Neural cell (in vitro differentiated cells): ENCODE data around the gene TTLL5. TPM values are rescaled to one million over a fixed set of nuclear protein-coding genes. Genes with fewer than 3 reads are reported as not detected.

Experiments used
- H2AFZ ChIP-seq: fragments of 200-600, 300-800 bp; sonication (generic), shearing (Covaris generic); 2 replicates; pipeline ENCODE4 v1.6.0; 2014; ENCODE audit warnings: low read depth, mild to moderate bottlenecking, antibody characterized with exemption, low read length, moderate library complexity
- H3F3A ChIP-seq: fragments of 200-600 bp; shearing (Covaris generic); 2 replicates; pipeline ENCODE4 v1.6.1; 2016; ENCODE audit warnings: mild to moderate bottlenecking, moderate library complexity, mixed read lengths, antibody characterized with exemption, low read length; ENCODE audit not compliant: insufficient read depth, poor library complexity, severe bottlenecking
- H3K27ac ChIP-seq: fragments of 200-600, 300-800 bp; sonication (generic), shearing (Covaris generic); 2 replicates; pipeline ENCODE4 v1.5.1; 2014; ENCODE audit warnings: mild to moderate bottlenecking, low read length, moderate library complexity
- H3K27me3 ChIP-seq: fragments of 300-800, 200-600 bp; sonication (generic), shearing (Covaris generic); 2 replicates; pipeline ENCODE4 v1.6.0; 2014; ENCODE audit warnings: mild to moderate bottlenecking, low read depth, low read length, moderate library complexity; ENCODE audit not compliant: insufficient read depth
- H3K36me3 ChIP-seq: fragments of 300-800, 200-600 bp; sonication (generic), shearing (Covaris generic); 2 replicates; pipeline ENCODE4 v1.5.1; 2014; ENCODE audit warnings: mild to moderate bottlenecking, antibody characterized with exemption, low read length, moderate library complexity; ENCODE audit not compliant: insufficient read depth
- H3K4me2 ChIP-seq: fragments of 300-800, 200-600 bp; sonication (generic), shearing (Covaris generic); 2 replicates; pipeline ENCODE4 v1.6.0; 2014; ENCODE audit warnings: mild to moderate bottlenecking, low read length
- H3K4me3 ChIP-seq: fragments of 300-800, 200-600 bp; sonication (generic), shearing (Covaris generic); 2 replicates; pipeline ENCODE4 v1.5.1; 2014; ENCODE audit warnings: mild to moderate bottlenecking, low read length, moderate library complexity
- H3K79me2 ChIP-seq: fragments of 200-600 bp; shearing (Covaris generic); replicated peaks from 2 replicates; pipeline ENCODE4 v1.6.0; 2014; ENCODE audit warnings: mild to moderate bottlenecking, low read length, moderate library complexity; ENCODE audit not compliant: insufficient read depth
- H3K9ac ChIP-seq: fragments of 300-800, 200-600 bp; sonication (generic), shearing (Covaris generic); 2 replicates; pipeline ENCODE4 v1.6.1; 2016; ENCODE audit warnings: mild to moderate bottlenecking, low read length, mixed read lengths
- H3K9me2 ChIP-seq: fragments of 200-600 bp; shearing (Covaris generic); 2 replicates; pipeline ENCODE4 v1.6.1; 2016; ENCODE audit warnings: mild to moderate bottlenecking, low read length, mixed read lengths; ENCODE audit not compliant: insufficient read depth
- H3K9me3 ChIP-seq: fragments of 200-600, 300-800 bp; sonication (generic), shearing (Covaris generic); 2 replicates; pipeline ENCODE4 v1.6.1; 2016; ENCODE audit warnings: mild to moderate bottlenecking, mixed run types, low read length, moderate library complexity, mixed read lengths
- H4K20me1 ChIP-seq: fragments of 200-600 bp; shearing (Covaris generic); 2 replicates; pipeline ENCODE4 v1.6.1; 2016; ENCODE audit warnings: mild to moderate bottlenecking, mixed run types; ENCODE audit not compliant: insufficient read depth
- EP300 ChIP-seq: fragments of 450-650 bp; conservative IDR thresholded peaks from 2 replicates; pipeline ENCODE4 v1.6.1; 2014; ENCODE audit warnings: antibody characterized with exemption, mild to moderate bottlenecking, moderate library complexity; ENCODE audit not compliant: poor library complexity, severe bottlenecking
- EZH2 ChIP-seq: fragments of 200-600, 300-800 bp; shearing (Covaris generic), sonication (generic); IDR thresholded peaks from 2 replicates; pipeline ENCODE4 v1.6.1; 2014; ENCODE audit warnings: antibody characterized with exemption, low read length, borderline replicate concordance, mild to moderate bottlenecking; ENCODE audit not compliant: insufficient read depth, poor library complexity, severe bottlenecking
- MXI1 ChIP-seq: fragments of 450-650 bp; conservative IDR thresholded peaks from 2 replicates; pipeline ENCODE4 v1.6.1; 2014; ENCODE audit warnings: antibody characterized with exemption, mild to moderate bottlenecking; ENCODE audit not compliant: poor library complexity, severe bottlenecking
- POLR2AphosphoS5 ChIP-seq: IDR thresholded peaks from 2 replicates; pipeline ENCODE4 v1.6.1; 2012
- RAD21 ChIP-seq: fragments of 450-650 bp; conservative IDR thresholded peaks from 2 replicates; pipeline ENCODE4 v1.6.1; 2014; ENCODE audit warnings: antibody characterized with exemption, mild to moderate bottlenecking, moderate library complexity
- SMC3 ChIP-seq: fragments of 450-650 bp; conservative IDR thresholded peaks from 2 replicates; pipeline ENCODE4 v1.6.1; 2014; ENCODE audit warnings: antibody characterized with exemption, mild to moderate bottlenecking, moderate library complexity; ENCODE audit not compliant: poor library complexity
- TAF1 ChIP-seq: IDR thresholded peaks from 2 replicates; pipeline ENCODE4 v1.6.1; 2012; ENCODE audit warnings: low read depth
- polyA plus RNA-seq: library from polyadenylated mRNA; depleted of rRNA; stranded (reverse); fragments of >200 nt; gene quantifications from 2 replicates; pipeline ENCODE4 v1.2.3, GENCODE V29; 2014
- TF ChIP-seq, protein P1 (sequence below): IDR thresholded peaks from 2 replicates; pipeline ENCODE4 v1.6.1; 2012; ENCODE audit warnings: borderline replicate concordance
- TF ChIP-seq, protein P2 (sequence below): fragments of 450-650 bp; IDR thresholded peaks from 2 replicates; pipeline ENCODE4 v1.5.1; 2014; ENCODE audit warnings: antibody characterized with exemption, mild to moderate bottlenecking, moderate library complexity; ENCODE audit not compliant: poor library complexity, severe bottlenecking

The TTLL5 gene
- polyA plus RNA-seq, 1 donor from 2014 or later, result 8.2 TPM

DNA sequence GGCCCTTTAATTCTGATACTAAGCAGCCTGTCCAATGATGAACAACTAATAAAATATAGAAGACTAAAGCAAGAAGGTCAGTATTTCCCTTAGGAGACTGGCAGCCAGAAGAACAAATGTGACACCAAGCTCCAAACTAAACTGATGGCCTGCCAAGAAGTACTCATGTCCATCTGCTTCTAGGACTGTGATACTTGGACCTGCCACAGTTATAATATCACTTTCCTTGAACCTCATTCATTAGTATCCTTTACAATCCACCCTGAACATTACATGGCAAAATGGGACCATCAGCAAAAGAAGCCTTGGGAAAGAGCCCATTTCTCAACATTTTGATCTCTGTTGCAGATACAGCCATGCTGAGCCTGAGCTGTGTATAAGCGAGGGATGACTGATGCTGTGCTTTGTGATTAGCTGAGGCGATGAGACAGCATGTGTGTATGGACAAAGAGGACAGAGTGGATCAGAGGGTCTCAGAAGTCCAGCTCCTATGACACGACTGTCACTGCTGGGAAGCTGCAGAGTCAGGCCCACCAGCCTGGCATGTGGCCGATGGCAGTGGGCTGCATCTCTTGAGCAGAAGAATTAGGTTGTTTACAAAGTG, 246.8 kb downstream of the TTLL5 start:
- no peak overlapping the region for H3K4me3 ChIP-seq
- H3K4me2 ChIP-seq, result no peak overlapping the region
- H3K9me2 ChIP-seq, result no peaks in the 10 kb centered on the region
- no peak for TF ChIP-seq RAD21
- TF ChIP-seq EP300, result no peak
- TF ChIP-seq, protein P1, sequence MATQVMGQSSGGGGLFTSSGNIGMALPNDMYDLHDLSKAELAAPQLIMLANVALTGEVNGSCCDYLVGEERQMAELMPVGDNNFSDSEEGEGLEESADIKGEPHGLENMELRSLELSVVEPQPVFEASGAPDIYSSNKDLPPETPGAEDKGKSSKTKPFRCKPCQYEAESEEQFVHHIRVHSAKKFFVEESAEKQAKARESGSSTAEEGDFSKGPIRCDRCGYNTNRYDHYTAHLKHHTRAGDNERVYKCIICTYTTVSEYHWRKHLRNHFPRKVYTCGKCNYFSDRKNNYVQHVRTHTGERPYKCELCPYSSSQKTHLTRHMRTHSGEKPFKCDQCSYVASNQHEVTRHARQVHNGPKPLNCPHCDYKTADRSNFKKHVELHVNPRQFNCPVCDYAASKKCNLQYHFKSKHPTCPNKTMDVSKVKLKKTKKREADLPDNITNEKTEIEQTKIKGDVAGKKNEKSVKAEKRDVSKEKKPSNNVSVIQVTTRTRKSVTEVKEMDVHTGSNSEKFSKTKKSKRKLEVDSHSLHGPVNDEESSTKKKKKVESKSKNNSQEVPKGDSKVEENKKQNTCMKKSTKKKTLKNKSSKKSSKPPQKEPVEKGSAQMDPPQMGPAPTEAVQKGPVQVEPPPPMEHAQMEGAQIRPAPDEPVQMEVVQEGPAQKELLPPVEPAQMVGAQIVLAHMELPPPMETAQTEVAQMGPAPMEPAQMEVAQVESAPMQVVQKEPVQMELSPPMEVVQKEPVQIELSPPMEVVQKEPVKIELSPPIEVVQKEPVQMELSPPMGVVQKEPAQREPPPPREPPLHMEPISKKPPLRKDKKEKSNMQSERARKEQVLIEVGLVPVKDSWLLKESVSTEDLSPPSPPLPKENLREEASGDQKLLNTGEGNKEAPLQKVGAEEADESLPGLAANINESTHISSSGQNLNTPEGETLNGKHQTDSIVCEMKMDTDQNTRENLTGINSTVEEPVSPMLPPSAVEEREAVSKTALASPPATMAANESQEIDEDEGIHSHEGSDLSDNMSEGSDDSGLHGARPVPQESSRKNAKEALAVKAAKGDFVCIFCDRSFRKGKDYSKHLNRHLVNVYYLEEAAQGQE, result no peak
- TF ChIP-seq SMC3, result no peak
- TF ChIP-seq EZH2, result no peak
- TF ChIP-seq POLR2AphosphoS5, result no peak
- no peak for TF ChIP-seq MXI1
- no peak for TF ChIP-seq TAF1
- TF ChIP-seq, protein P2, sequence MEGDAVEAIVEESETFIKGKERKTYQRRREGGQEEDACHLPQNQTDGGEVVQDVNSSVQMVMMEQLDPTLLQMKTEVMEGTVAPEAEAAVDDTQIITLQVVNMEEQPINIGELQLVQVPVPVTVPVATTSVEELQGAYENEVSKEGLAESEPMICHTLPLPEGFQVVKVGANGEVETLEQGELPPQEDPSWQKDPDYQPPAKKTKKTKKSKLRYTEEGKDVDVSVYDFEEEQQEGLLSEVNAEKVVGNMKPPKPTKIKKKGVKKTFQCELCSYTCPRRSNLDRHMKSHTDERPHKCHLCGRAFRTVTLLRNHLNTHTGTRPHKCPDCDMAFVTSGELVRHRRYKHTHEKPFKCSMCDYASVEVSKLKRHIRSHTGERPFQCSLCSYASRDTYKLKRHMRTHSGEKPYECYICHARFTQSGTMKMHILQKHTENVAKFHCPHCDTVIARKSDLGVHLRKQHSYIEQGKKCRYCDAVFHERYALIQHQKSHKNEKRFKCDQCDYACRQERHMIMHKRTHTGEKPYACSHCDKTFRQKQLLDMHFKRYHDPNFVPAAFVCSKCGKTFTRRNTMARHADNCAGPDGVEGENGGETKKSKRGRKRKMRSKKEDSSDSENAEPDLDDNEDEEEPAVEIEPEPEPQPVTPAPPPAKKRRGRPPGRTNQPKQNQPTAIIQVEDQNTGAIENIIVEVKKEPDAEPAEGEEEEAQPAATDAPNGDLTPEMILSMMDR, result no peak
- no peak overlapping the region for H3K27ac ChIP-seq
- no peaks in the 10 kb centered on the region for H3K9me3 ChIP-seq
- no peaks in the 10 kb centered on the region for H3K36me3 ChIP-seq
- H2AFZ ChIP-seq, result no peak overlapping the region
- no peak overlapping the region for H3K9ac ChIP-seq
- no peaks in the 10 kb centered on the region for H4K20me1 ChIP-seq
- no peaks in the 10 kb centered on the region for H3K79me2 ChIP-seq
- no peaks in the 10 kb centered on the region for H3K27me3 ChIP-seq
- no peaks in the 10 kb centered on the region for H3F3A ChIP-seq

- no peaks in the 10 kb centered on the region for H3F3A ChIP-seq
- no peaks in the 10 kb centered on the region for H3K9me2 ChIP-seq
- no peak overlapping the region for H3K4me3 ChIP-seq
- H3K9me3 ChIP-seq, result no peaks in the 10 kb centered on the region
- no peak overlapping the region for H3K9ac ChIP-seq
- H3K27me3 ChIP-seq, result no peaks in the 10 kb centered on the region
- no peak overlapping the region for H3K4me2 ChIP-seq
- H2AFZ ChIP-seq, result no peak overlapping the region
- TF ChIP-seq, protein P1, result no peak
- TF ChIP-seq, protein P2, result no peak
- no peak for TF ChIP-seq POLR2AphosphoS5
- no peaks in the 10 kb centered on the region for H4K20me1 ChIP-seq
- H3K36me3 ChIP-seq, result no peaks in the 10 kb centered on the region
- no peaks in the 10 kb centered on the region for H3K79me2 ChIP-seq
- no peak overlapping the region for H3K27ac ChIP-seq
Observed at GRCh38 chr14:75909630-75910029, 248.6 kb downstream of the TTLL5 start.
